ENCODE measurements around the gene FBXO48. TPM values are rescaled to one million over a fixed set of nuclear protein-coding genes. Genes with fewer than 3 reads are reported as not detected.
"Not testable (repeated sequence)": the region's sequence is repeated elsewhere in the genome, so short reads cannot be mapped to it uniquely, and the experiment has no call there.

Gene FBXO48
- total RNA-seq, 4 donors from 2014 or later = 0.98 to 2.2 (median 1.7) TPM

GRCh38 chr2:68489282-68489681 lies 22.2 kb upstream of the FBXO48 start:
- TF ChIP-seq POLR2A (IDR thresholded peaks at IDR 0.05) (no peak), CTCF (IDR thresholded peaks at IDR 0.05) (no peak)
- DNase-seq (ENCODE audit: low spot score in 2 of 2) = no peak
- no peak overlapping the region for H3K4me3 ChIP-seq (ENCODE audit: low read depth, poor library complexity, severe bottlenecking)
- 93 to 97% methylated on average over 1 of the region's 1 CpG for WGBS, 2 donors
- intact Hi-C loops (cut with DNase I; ENCODE audit: low total_unique reads) = no loop called here

- DNase-seq (ENCODE audit: low spot score in 2 of 2); H3K4me3 ChIP-seq (ENCODE audit: low read depth, poor library complexity, severe bottlenecking); intact Hi-C loops (cut with DNase I; ENCODE audit: low total_unique reads): not testable (repeated sequence)
- WGBS, 2 donors = 50 to 70% methylated on average over 1 of the region's 1 CpG
These were observed 21.5 kb upstream of the FBXO48 start for GRCh38 chr2:68488605-68489004.

- DNase-seq (ENCODE audit: low spot score in 2 of 2) = no peak
- intact Hi-C loops (cut with DNase I; ENCODE audit: low total_unique reads) = no loop called here
- H3K4me3 ChIP-seq (ENCODE audit: low read depth, poor library complexity, severe bottlenecking) = no peak overlapping the region
- TF ChIP-seq POLR2A (IDR thresholded peaks at IDR 0.05) = no peak
- no peak for TF ChIP-seq CTCF (IDR thresholded peaks at IDR 0.05)
- 51 to 59% methylated on average over 3 of the region's 3 CpGs for WGBS, 2 donors
These were observed 20.8 kb upstream of the FBXO48 start for GRCh38 chr2:68487773-68488355.

GRCh38 chr2:68483011-68483410 lies 15.9 kb upstream of the FBXO48 start:
- intact Hi-C loops (cut with DNase I; ENCODE audit: low total_unique reads) = no loop called here
- WGBS, 2 donors = 87 to 89% methylated on average over 3 of the region's 3 CpGs

GRCh38 chr2:68482296-68482820 lies 15.3 kb upstream of the FBXO48 start:
- TF ChIP-seq POLR2A (IDR thresholded peaks at IDR 0.05) (no peak), CTCF (IDR thresholded peaks at IDR 0.05) (no peak)
- intact Hi-C loops (cut with DNase I; ENCODE audit: low total_unique reads) = no loop called here
- 83 to 100% methylated on average over 1 to 2 of the region's 2 CpGs for WGBS, 2 donors

More at GRCh38 chr2:68483011-68483410, 15.9 kb upstream of the FBXO48 start:
- TF ChIP-seq POLR2A (IDR thresholded peaks at IDR 0.05) = no peak
- TF ChIP-seq CTCF (IDR thresholded peaks at IDR 0.05) = no peak
- H3K4me3 ChIP-seq (ENCODE audit: low read depth, poor library complexity, severe bottlenecking) = no peak overlapping the region
- no peak for DNase-seq (ENCODE audit: low spot score in 2 of 2)

GRCh38 chr2:68478688-68479087 lies 11.6 kb upstream of the FBXO48 start:
- WGBS, 2 donors = 95 to 96% methylated on average over 1 of the region's 1 CpG
- DNase-seq (ENCODE audit: low spot score in 2 of 2) = no peak
- intact Hi-C loops (cut with DNase I; ENCODE audit: low total_unique reads) = loop anchor here (10.0 kb wide), 1 partner anchor 446 kb away; no protein-coding TSS in a partner anchor
- TF ChIP-seq POLR2A (IDR thresholded peaks at IDR 0.05) (no peak), CTCF (IDR thresholded peaks at IDR 0.05) (no peak)
- no peak overlapping the region for H3K4me3 ChIP-seq (ENCODE audit: low read depth, poor library complexity, severe bottlenecking)

More at GRCh38 chr2:68482296-68482820, 15.3 kb upstream of the FBXO48 start:
- no peak for DNase-seq (ENCODE audit: low spot score in 2 of 2)
- H3K4me3 ChIP-seq (ENCODE audit: low read depth, poor library complexity, severe bottlenecking) = no peak overlapping the region
